Neural crest cell (in vitro differentiated cells): ENCODE measurements around the gene ZDHHC6. TPM values are rescaled to one million over a fixed set of nuclear protein-coding genes. Genes with fewer than 3 reads are reported as not detected.

Experiments
- DNase-seq: peaks from one replicate; pipeline ENCODE4 v3.0.0; 2021; ENCODE audit warnings: low read depth, mixed read lengths, low spot score
- H3K27ac Mint-ChIP-seq: one replicate; pipeline ENCODE4 v1.8.0; 2021; ENCODE audit warnings: mild to moderate bottlenecking, mixed read lengths; ENCODE audit not compliant: unreplicated experiment
- H3K27me3 Mint-ChIP-seq: 2 replicates; pipeline ENCODE4 v1.8.0; 2021; ENCODE audit warnings: low read depth, mild to moderate bottlenecking, mixed read lengths
- H3K36me3 Mint-ChIP-seq: 2 replicates; pipeline ENCODE4 v1.8.0; 2021; ENCODE audit warnings: low read depth, mild to moderate bottlenecking, mixed read lengths
- H3K4me1 Mint-ChIP-seq: 2 replicates; pipeline ENCODE4 v1.8.0; 2021; ENCODE audit warnings: mixed read lengths
- H3K4me3 Mint-ChIP-seq: one replicate; pipeline ENCODE4 v1.8.0; 2021; ENCODE audit warnings: mild to moderate bottlenecking, mixed read lengths
- H3K9me3 Mint-ChIP-seq: 2 replicates; pipeline ENCODE4 v1.8.0; 2021; ENCODE audit warnings: mixed read lengths
- total RNA-seq: library from RNA; stranded (reverse); gene quantifications from 2 replicates; pipeline ENCODE4 v1.2.1, GENCODE V29; 2021
- TF ChIP-seq, protein P1 (sequence below): fragments of 200-600 bp; sonication (generic); conservative IDR thresholded peaks from 2 replicates; pipeline ENCODE4 v1.5.0; 2021; ENCODE audit warnings: antibody characterized with exemption, mild to moderate bottlenecking

ZDHHC6 gene
- total RNA-seq, 1 donor from 2014 or later, result 45.0 TPM

- no peak overlapping the region for H3K27ac Mint-ChIP-seq
These were observed 17.6 kb downstream of the ZDHHC6 start for GRCh38 chr10:112429147-112429546.

DNA sequence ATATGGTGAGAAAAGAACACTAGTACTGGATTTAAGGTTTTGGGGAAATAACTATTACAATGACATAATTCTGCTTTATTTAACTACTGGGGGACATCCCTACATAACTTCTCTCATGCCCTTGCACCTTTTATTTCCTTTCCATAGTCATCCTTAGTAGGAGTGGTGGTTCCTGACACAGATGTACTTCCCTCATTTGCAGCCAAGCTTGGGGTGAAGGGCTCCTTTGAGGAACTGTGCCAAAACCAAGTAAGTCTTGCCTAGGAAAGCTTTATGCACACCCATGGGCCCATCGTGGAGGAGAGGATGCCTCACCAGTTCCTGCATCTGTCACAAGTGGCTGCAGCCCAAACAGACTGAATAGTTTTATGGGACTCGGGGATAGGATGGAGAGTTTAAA is 20.6 kb downstream of the ZDHHC6 start:
- Mint-ChIP-seq H3K36me3 (peaks cover 2% of the 10 kb centered on the region), H3K4me3 (no peak overlapping the region), H3K4me1 (no peaks in the 10 kb centered on the region), H3K27me3 (no peaks in the 10 kb centered on the region), H3K9me3 (no peaks in the 10 kb centered on the region), H3K27ac (no peak overlapping the region)
- DNase-seq, result no peak
- TF ChIP-seq, protein P1, sequence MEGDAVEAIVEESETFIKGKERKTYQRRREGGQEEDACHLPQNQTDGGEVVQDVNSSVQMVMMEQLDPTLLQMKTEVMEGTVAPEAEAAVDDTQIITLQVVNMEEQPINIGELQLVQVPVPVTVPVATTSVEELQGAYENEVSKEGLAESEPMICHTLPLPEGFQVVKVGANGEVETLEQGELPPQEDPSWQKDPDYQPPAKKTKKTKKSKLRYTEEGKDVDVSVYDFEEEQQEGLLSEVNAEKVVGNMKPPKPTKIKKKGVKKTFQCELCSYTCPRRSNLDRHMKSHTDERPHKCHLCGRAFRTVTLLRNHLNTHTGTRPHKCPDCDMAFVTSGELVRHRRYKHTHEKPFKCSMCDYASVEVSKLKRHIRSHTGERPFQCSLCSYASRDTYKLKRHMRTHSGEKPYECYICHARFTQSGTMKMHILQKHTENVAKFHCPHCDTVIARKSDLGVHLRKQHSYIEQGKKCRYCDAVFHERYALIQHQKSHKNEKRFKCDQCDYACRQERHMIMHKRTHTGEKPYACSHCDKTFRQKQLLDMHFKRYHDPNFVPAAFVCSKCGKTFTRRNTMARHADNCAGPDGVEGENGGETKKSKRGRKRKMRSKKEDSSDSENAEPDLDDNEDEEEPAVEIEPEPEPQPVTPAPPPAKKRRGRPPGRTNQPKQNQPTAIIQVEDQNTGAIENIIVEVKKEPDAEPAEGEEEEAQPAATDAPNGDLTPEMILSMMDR, result no peak

More at GRCh38 chr10:112429147-112429546, 17.6 kb downstream of the ZDHHC6 start:
- Mint-ChIP-seq H3K4me3 (no peak overlapping the region), H3K36me3 (peaks cover 2% of the 10 kb centered on the region), H3K9me3 (no peaks in the 10 kb centered on the region), H3K27me3 (no peaks in the 10 kb centered on the region), H3K4me1 (no peaks in the 10 kb centered on the region)
- TF ChIP-seq, protein P1, result no peak
- DNase-seq, result no peak

GRCh38 chr10:112424651-112425050 is 22.1 kb downstream of the ZDHHC6 start:
- Mint-ChIP-seq H3K4me3 (no peak overlapping the region), H3K4me1 (no peaks in the 10 kb centered on the region), H3K27me3 (no peaks in the 10 kb centered on the region), H3K36me3 (peaks cover 2% of the 10 kb centered on the region), H3K9me3 (no peaks in the 10 kb centered on the region), H3K27ac (no peak overlapping the region)
- TF ChIP-seq, protein P1, result no peak
- DNase-seq, result no peak

- Mint-ChIP-seq H3K27ac (no peak overlapping the region), H3K36me3 (no peaks in the 10 kb centered on the region), H3K4me3 (no peak overlapping the region), H3K9me3 (no peaks in the 10 kb centered on the region), H3K27me3 (no peaks in the 10 kb centered on the region), H3K4me1 (no peaks in the 10 kb centered on the region)
- TF ChIP-seq, protein P1, result no peak
- DNase-seq, result no peak
These were observed 25.0 kb downstream of the ZDHHC6 start for GRCh38 chr10:112421731-112422130.

- peaks cover 2% of the 10 kb centered on the region for H3K9me3 Mint-ChIP-seq
- no peak overlapping the region for H3K4me3 Mint-ChIP-seq
- no peak for DNase-seq
- H3K27me3 Mint-ChIP-seq, result peaks cover 8% of the 10 kb centered on the region
- H3K27ac Mint-ChIP-seq, result no peak overlapping the region
- no peaks in the 10 kb centered on the region for H3K4me1 Mint-ChIP-seq
- TF ChIP-seq, protein P1, result no peak
- no peaks in the 10 kb centered on the region for H3K36me3 Mint-ChIP-seq
These were observed 34.0 kb downstream of the ZDHHC6 start for GRCh38 chr10:112412696-112413095.

- Mint-ChIP-seq H3K4me3 (no peak overlapping the region), H3K36me3 (no peaks in the 10 kb centered on the region), H3K4me1 (no peaks in the 10 kb centered on the region), H3K9me3 (no peaks in the 10 kb centered on the region), H3K27me3 (peaks cover 8% of the 10 kb centered on the region), H3K27ac (no peak overlapping the region)
- DNase-seq, result no peak
- TF ChIP-seq, protein P1, result no peak
These were observed 37.0 kb downstream of the ZDHHC6 start for GRCh38 chr10:112409755-112410154.
